Measurements from ENCODE around the gene PAX5. TPM values are rescaled to one million over a fixed set of nuclear protein-coding genes. Genes with fewer than 3 reads are reported as not detected.

PAX5 gene
- total and polyA plus RNA-seq, 2 donors (not counting 1 experiment from before 2014, with no cell fraction given), result not detected

DNA sequence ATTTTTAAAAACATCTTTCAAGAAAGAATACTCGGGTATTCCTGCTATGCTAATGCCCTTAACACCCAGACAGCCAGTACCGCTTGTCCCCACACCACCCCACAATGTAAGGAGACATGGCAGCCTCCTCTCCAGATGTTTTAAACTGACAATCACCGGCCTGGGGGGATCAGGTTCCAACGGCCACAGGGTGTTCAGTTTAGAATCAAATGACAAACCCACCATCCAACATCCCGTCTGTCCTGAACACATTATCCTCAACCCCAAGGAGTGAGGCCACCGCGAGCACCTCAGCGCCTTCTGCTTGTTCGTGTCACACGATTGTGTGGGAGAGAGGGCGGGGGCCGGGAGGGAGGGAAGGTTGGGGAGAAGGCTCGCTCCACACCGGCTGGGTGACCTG, 152.8 kb downstream of the PAX5 start:
- TF ChIP-seq, protein P1, sequence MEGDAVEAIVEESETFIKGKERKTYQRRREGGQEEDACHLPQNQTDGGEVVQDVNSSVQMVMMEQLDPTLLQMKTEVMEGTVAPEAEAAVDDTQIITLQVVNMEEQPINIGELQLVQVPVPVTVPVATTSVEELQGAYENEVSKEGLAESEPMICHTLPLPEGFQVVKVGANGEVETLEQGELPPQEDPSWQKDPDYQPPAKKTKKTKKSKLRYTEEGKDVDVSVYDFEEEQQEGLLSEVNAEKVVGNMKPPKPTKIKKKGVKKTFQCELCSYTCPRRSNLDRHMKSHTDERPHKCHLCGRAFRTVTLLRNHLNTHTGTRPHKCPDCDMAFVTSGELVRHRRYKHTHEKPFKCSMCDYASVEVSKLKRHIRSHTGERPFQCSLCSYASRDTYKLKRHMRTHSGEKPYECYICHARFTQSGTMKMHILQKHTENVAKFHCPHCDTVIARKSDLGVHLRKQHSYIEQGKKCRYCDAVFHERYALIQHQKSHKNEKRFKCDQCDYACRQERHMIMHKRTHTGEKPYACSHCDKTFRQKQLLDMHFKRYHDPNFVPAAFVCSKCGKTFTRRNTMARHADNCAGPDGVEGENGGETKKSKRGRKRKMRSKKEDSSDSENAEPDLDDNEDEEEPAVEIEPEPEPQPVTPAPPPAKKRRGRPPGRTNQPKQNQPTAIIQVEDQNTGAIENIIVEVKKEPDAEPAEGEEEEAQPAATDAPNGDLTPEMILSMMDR (conservative IDR thresholded peaks at IDR 0.05 in 1 of 2, IDR thresholded peaks at IDR 0.05 in 1 of 2; ENCODE audit: low read depth in 1 of 2, low read length in 2 of 2), result no peak
- no peak for TF ChIP-seq EZH2 (IDR thresholded peaks at IDR 0.05; ENCODE audit: low read length, missing control alignments)

DNA sequence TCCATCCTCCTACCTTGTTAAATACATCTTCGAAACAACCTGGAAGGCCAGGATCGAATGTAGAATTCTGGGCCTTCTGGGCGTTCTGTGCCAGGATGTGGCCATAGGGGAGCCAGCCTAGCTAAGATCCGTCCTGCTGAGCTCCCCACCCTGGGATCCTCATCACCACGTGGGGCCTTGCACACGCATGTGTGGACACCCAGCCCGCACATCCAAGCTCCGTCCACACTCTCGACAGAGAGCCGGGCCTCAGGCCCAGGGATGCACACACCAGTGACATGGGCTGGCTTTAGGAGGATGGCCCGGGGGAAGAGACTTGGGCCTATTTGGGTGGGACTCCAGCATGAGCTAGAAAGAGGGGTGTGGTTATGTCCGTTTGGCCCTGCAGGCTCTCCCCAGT, 154.0 kb downstream of the PAX5 start:
- no peak for DNase-seq (ENCODE audit: low read depth in 2 of 2)
- Histone ChIP-seq H3K9ac (ENCODE audit: insufficient read depth, low read length) (no peak overlapping the region), H3K4me1 (ENCODE audit: control insufficient read depth, extremely low read depth, insufficient read depth, low read length) (no peaks in the 10 kb centered on the region), H3K4me2 (ENCODE audit: extremely low read depth, insufficient read depth, low read length) (no peak overlapping the region), H3K27me3 (ENCODE audit: control insufficient read depth, insufficient read depth, low read length) (peaks cover 3% of the 10 kb centered on the region), H3K36me3 (ENCODE audit: control insufficient read depth, insufficient read depth, low read length) (no peaks in the 10 kb centered on the region), H3K79me2 (ENCODE audit: control insufficient read depth, insufficient read depth, low read length) (no peaks in the 10 kb centered on the region), H2AFZ (ENCODE audit: low read length) (no peak overlapping the region), H3K27ac (ENCODE audit: insufficient read depth, low read length) (no peak overlapping the region), H3K9me3 (ENCODE audit: control insufficient read depth, insufficient read depth, low read depth, low read length) (no peaks in the 10 kb centered on the region), H4K20me1 (ENCODE audit: control insufficient read depth, extremely low read depth, insufficient read depth, low read length) (no peaks in the 10 kb centered on the region), H3K4me3 (replicated peaks in 1 of 4; ENCODE audit: control extremely low read depth in 1 of 4, insufficient read depth in 1 of 4, low read depth in 3 of 4, low read length in 4 of 4) (no peak overlapping the region)
- TF ChIP-seq, protein P1 (conservative IDR thresholded peaks at IDR 0.05 in 1 of 2, IDR thresholded peaks at IDR 0.05 in 1 of 2; ENCODE audit: low read depth in 1 of 2, low read length in 2 of 2), result no peak
- TF ChIP-seq EZH2 (IDR thresholded peaks at IDR 0.05; ENCODE audit: low read length, missing control alignments), result no peak

More for the DNA sequence above, 152.8 kb downstream of the PAX5 start:
- H4K20me1 ChIP-seq (ENCODE audit: control insufficient read depth, extremely low read depth, insufficient read depth, low read length), result no peaks in the 10 kb centered on the region
- no peak overlapping the region for H3K4me2 ChIP-seq (ENCODE audit: extremely low read depth, insufficient read depth, low read length)
- no peak overlapping the region for H2AFZ ChIP-seq (ENCODE audit: low read length)
- DNase-seq (ENCODE audit: low read depth in 2 of 2), result no peak
- H3K9me3 ChIP-seq (ENCODE audit: control insufficient read depth, insufficient read depth, low read depth, low read length), result no peaks in the 10 kb centered on the region
- H3K9ac ChIP-seq (ENCODE audit: insufficient read depth, low read length), result no peak overlapping the region
- no peaks in the 10 kb centered on the region for H3K4me1 ChIP-seq (ENCODE audit: control insufficient read depth, extremely low read depth, insufficient read depth, low read length)
- H3K4me3 ChIP-seq (replicated peaks in 1 of 4; ENCODE audit: control extremely low read depth in 1 of 4, insufficient read depth in 1 of 4, low read depth in 3 of 4, low read length in 4 of 4), result no peak overlapping the region
- no peaks in the 10 kb centered on the region for H3K79me2 ChIP-seq (ENCODE audit: control insufficient read depth, insufficient read depth, low read length)
- H3K27ac ChIP-seq (ENCODE audit: insufficient read depth, low read length), result no peak overlapping the region
- H3K36me3 ChIP-seq (ENCODE audit: control insufficient read depth, insufficient read depth, low read length), result no peaks in the 10 kb centered on the region
- peaks cover 3% of the 10 kb centered on the region for H3K27me3 ChIP-seq (ENCODE audit: control insufficient read depth, insufficient read depth, low read length)

DNA sequence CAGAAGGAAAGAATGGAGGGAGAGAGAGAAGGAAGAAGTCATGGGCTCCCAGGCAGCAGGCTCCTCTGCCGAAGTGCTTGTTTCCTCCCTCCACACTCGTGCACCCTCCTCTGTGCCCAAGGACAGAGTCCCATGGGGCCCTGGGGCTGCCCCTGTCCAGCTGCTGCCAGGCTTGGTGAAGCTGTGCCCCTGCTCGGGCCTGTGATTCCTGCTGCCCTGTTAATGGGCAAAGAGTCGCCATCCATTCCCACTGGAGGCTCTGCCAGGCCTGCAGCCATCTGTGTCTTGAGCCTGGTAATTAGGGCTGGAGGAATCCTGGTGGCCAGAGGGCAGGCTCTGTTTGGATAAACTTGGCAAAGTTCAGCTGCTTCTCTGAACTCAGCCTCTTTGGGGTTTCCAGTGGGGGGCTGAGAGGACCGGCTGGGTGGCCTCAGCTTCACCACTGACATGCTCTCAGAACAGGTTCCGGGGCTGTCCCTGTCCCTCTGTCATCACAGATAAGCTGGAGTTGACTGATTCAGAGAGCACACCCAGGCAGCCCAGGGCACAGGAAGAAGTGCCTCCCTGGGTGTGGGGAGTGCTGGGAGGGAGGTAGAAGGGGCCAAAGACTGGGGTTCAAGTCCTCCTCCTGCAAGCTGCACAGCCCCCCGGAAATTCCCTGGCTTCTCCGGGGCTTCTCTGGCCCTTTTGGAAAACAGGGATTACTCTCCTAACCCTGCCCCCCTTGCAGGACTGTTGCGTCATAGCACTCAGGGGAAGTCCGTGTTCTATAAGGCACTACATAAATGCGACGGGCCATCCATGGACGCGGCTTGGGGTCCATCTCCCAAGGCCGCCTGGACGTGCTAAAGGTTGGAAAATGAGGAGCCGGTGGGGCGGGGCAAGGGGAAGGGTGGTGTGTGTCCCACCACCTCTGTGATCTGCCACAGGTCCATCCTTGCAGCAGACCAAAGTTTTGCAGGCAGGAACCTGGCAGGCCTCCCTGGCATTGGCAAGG, 154.8 kb downstream of the PAX5 start:
- no peak overlapping the region for H3K4me3 ChIP-seq (replicated peaks in 1 of 4; ENCODE audit: control extremely low read depth in 1 of 4, insufficient read depth in 1 of 4, low read depth in 3 of 4, low read length in 4 of 4)
- no peaks in the 10 kb centered on the region for H3K36me3 ChIP-seq (ENCODE audit: control insufficient read depth, insufficient read depth, low read length)
- no peak overlapping the region for H3K9ac ChIP-seq (ENCODE audit: insufficient read depth, low read length)
- no peak for DNase-seq (ENCODE audit: low read depth in 2 of 2)
- no peaks in the 10 kb centered on the region for H3K79me2 ChIP-seq (ENCODE audit: control insufficient read depth, insufficient read depth, low read length)
- H3K9me3 ChIP-seq (ENCODE audit: control insufficient read depth, insufficient read depth, low read depth, low read length), result no peaks in the 10 kb centered on the region
- no peak overlapping the region for H3K27ac ChIP-seq (ENCODE audit: insufficient read depth, low read length)
- no peaks in the 10 kb centered on the region for H3K4me1 ChIP-seq (ENCODE audit: control insufficient read depth, extremely low read depth, insufficient read depth, low read length)
- H3K27me3 ChIP-seq (ENCODE audit: control insufficient read depth, insufficient read depth, low read length), result peaks cover 3% of the 10 kb centered on the region
- no peaks in the 10 kb centered on the region for H4K20me1 ChIP-seq (ENCODE audit: control insufficient read depth, extremely low read depth, insufficient read depth, low read length)
- H2AFZ ChIP-seq (ENCODE audit: low read length), result no peak overlapping the region
- TF ChIP-seq, protein P1 (conservative IDR thresholded peaks at IDR 0.05 in 1 of 2, IDR thresholded peaks at IDR 0.05 in 1 of 2; ENCODE audit: low read depth in 1 of 2, low read length in 2 of 2), result no peak
- no peak for TF ChIP-seq EZH2 (IDR thresholded peaks at IDR 0.05; ENCODE audit: low read length, missing control alignments)
- no peak overlapping the region for H3K4me2 ChIP-seq (ENCODE audit: extremely low read depth, insufficient read depth, low read length)
